Measurements from ENCODE around the gene C19orf67. TPM values are rescaled to one million over a fixed set of nuclear protein-coding genes. Genes with fewer than 3 reads are reported as not detected.

The C19orf67 gene
- not detected in 2 replicates for total RNA-seq

DNA sequence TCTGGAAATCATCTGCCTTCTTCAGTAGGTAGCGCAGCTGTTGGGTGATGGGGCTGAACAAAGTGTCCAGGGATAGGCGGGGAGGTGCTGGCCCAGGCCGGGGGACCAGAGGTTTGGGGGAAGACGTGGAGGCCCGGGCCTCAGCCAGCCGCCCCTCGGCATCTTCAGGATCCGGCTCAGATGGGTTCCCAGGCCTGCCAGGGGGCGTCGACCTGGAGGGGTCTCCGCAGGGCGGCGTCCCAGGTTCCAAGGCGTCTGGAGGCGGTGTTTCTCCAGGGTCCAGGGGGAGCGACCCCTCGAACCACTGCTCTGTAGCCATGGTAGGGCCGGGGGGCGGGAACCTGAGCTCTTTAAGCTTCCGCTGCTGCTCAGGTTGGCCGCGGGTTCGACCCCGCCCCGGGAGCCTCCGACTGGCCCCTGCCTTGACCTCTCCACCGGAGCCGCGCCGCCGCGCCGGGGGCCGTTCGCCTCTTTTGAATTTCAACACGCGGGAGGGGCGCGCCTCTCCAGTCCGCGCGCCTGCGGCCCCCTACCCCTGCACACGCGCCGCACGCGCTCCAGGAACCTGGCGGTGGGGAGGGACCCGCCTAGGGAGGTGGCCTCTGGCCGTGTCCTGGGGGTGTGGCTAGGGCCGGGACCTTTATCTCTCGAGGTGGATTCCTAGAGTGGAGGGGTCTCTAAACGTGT, at the start of gene C19orf67:
Gene C19orf67, minus strand, starts transcription at position 475 of the 687 bp plus-strand sequence. Its CDS starts 156 bp downstream, at position 319.
- no peak for DNase-seq (ENCODE audit: low read depth)

DNA sequence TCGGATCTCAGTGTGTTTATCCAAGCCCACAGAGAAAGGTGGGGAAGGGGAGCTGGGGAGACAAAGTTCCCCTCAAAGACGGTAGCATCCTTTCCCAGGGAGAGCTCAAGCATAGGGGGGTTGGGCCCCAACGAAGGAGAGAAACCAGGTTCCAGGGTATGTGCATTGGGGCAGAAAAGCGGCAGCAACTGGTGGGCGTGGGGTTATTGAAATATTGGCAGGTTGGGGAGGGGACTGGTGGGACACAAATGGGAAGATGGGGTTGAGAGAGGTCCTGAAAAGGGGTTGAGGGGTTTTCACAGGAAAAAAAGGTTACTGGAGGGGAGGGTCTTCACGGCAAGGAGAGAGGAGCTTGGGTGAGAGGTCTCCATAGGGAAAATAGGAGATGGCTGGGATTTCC, 49.8 kb upstream of the C19orf67 start:
- no peak for DNase-seq (ENCODE audit: low read depth)

- no peak for DNase-seq (ENCODE audit: low read depth)
These were observed 42.4 kb upstream of the C19orf67 start for GRCh38 chr19:14127929-14128509.

DNA sequence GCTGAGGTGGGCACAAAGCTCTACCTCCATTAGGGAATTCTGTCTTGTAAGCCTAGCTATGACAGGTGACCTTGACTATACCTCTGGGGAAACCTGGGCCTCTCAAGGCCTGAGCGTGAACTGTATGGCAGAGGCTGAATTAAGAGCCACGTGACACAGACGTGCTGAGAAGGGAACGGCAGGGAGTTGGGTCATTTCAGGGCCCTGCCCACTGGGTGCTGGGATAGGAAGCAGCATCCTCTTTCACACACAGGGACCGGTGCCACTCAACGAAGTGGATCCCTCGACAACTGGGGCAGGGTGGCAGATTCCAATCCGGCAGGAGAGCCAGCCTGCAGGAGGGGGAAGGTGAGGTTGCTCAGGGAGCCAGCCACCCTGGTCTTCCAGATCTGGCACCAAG, 41.6 kb upstream of the C19orf67 start:
- DNase-seq (ENCODE audit: low read depth), result no peak

GRCh38 chr19:14122924-14123323, 37.3 kb upstream of the C19orf67 start:
- DNase-seq (ENCODE audit: low read depth), result no peak

GRCh38 chr19:14120497-14120780, 34.9 kb upstream of the C19orf67 start:
- no peak for DNase-seq (ENCODE audit: low read depth)

GRCh38 chr19:14119644-14120496, 34.3 kb upstream of the C19orf67 start:
- no peak for DNase-seq (ENCODE audit: low read depth)

- no peak for DNase-seq (ENCODE audit: low read depth)
These were observed 33.6 kb upstream of the C19orf67 start for GRCh38 chr19:14119146-14119545.

GRCh38 chr19:14118165-14119051, 32.8 kb upstream of the C19orf67 start:
- DNase-seq (ENCODE audit: low read depth), result peak; percentile 78

DNA sequence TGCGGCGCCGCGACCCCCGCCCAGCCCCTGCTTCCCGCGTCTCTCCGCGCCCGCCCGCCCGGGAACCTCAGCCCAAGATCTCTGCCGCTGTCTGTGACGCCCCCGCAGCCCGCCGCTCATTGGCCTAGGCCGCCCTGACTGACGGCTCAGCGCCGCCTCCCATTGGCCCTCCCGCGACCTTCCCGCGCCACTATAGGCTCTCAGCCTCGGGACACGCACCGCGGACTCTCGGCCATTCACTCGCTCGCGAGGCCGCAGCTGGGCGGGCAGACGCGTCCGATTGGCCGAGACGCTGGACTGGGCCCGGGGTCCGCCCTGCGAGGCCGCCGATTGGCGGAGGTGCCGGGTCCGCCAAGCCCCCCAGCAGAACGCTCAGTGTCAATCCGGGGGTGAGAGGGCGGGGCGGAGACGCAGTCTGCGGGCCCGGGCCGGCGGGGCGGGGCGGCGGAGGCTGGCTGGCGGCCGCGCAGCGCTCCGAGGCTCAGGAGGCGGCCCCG, 32.1 kb upstream of the C19orf67 start, which contains the start of gene PRKACA:
Gene PRKACA, minus strand, starts transcription at position 95 of the 497 bp plus-strand sequence. CDS start 215 bp downstream, outside the sequence.
- peak; percentile 92 for DNase-seq (ENCODE audit: low read depth)

DNA sequence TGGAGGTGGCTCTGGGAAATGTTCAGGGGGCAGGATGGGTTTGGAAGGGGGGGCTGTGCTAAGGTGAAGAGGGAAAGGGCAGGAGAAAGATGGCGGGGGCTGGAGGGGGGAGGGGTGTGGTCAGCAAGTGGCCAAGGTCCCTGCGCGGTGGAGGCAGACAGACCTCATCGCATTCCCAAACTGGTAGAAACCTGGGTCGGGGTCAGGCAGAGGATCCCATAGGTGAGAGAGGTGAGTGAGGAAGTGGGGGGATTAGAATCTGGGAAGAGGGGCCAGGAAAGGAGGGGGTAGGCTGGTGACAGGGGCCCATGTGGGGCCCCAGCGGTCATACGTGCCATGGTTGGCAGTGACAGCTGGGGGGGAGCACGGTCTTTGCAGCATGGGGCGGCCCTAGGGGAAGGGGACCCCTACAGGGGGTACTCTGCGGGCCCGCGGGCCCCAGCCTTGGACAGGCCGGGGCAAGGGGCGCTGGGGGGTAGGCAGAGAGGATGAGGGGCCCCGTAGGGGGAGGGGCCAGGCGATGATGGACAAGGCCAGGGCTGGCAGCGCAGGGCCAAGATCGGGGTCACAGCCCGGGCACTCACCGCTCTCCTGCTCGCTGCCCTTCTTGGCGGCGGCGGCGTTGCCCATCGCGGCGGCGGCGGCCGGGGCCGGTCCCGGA, 31.5 kb upstream of the C19orf67 start:
- DNase-seq (ENCODE audit: low read depth), result no peak

DNA sequence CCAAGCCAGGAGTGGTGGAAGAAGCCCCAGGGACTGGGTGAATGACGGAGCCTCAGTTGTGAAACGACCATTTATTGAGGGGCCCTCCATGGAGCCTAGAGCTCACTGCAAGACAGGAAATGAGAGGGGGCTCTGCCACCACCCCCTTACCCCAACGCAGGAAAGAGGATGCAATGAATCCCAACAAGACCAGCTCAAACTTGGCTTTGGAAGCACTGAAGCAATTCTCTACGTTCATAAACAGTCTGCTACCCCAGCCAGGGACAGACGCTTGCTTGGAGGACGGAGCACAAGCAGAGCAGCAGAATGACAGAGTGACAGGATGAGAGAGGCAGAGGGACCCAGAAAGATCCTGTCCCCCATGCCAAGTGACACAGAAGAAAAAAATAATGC, 30.9 kb upstream of the C19orf67 start:
- DNase-seq (ENCODE audit: low read depth), result no peak

GRCh38 chr19:14115756-14116155, 30.2 kb upstream of the C19orf67 start:
- DNase-seq (ENCODE audit: low read depth), result no peak

GRCh38 chr19:14114854-14115253, 29.3 kb upstream of the C19orf67 start:
- DNase-seq (ENCODE audit: low read depth), result no peak

DNA sequence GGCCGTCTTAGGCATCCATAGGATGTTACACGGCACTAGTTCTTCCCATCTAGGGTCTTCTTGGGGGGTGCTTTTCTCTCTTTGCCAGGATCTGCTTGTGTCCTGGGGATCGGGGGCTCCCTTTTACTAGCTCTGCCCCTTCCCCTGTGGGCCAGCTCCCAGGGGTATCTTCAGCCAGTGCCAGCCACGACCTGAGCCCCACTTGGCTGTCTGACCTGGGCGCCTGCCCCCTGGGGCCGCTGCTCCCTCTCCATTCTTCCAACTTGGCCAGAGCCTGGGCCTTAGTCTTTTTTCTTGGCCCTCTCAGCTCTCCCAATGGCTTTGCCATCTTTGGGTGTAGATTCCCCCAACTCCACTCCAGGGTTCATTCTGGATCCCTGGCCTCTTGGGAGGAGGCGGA, 28.9 kb upstream of the C19orf67 start:
- no peak for DNase-seq (ENCODE audit: low read depth)

- no peak for DNase-seq (ENCODE audit: low read depth)
These were observed 28.3 kb upstream of the C19orf67 start for GRCh38 chr19:14113762-14114414.

GRCh38 chr19:14112809-14113385, 27.3 kb upstream of the C19orf67 start:
- no peak for DNase-seq (ENCODE audit: low read depth)

GRCh38 chr19:14112051-14112808, 26.6 kb upstream of the C19orf67 start:
- no peak for DNase-seq (ENCODE audit: low read depth)

- DNase-seq (ENCODE audit: low read depth), result no peak
These were observed 25.9 kb upstream of the C19orf67 start for GRCh38 chr19:14111486-14111885.

All from renal cortical epithelial cell (primary cell).